Activated T-helper 2 cell treated with anti-CD3 and anti-CD28 coated beads, Interferon-gamma antibody, Interleukin-2, Interleukin-4, amounts not matched to agents 10 μg/mL and 5 μg/mL and 100 μg/mL, durations not matched to agents 14 hours and 24 hours and 36 hours (primary cell): Measurements from ENCODE around the gene ACTN3. TPM values are rescaled to one million over a fixed set of nuclear protein-coding genes. Genes with fewer than 3 reads are reported as not detected.
A peak's percentile ranks its signal among the peaks of the same experiment; 100 is the strongest.

ENCODE experiments used
- DNase-seq: peaks from one replicate; pipeline ENCODE4 v3.0.0; 2021; ENCODE audit warnings: low spot score
- H3K27ac Mint-ChIP-seq: one replicate; pipeline ENCODE4 v1.8.0; 2021; ENCODE audit warnings: mixed read lengths
- H3K27me3 Mint-ChIP-seq: one replicate; pipeline ENCODE4 v1.8.0; 2021; ENCODE audit warnings: low read depth, mixed read lengths
- H3K36me3 Mint-ChIP-seq: one replicate; pipeline ENCODE4 v1.8.0; 2021; ENCODE audit warnings: low read depth, mixed read lengths
- H3K4me1 Mint-ChIP-seq: one replicate; pipeline ENCODE4 v1.8.0; 2021; ENCODE audit warnings: low read depth, mixed read lengths
- H3K4me3 Mint-ChIP-seq: one replicate; pipeline ENCODE4 v1.8.0; 2021; ENCODE audit warnings: low read depth, mild to moderate bottlenecking, moderate library complexity, mixed read lengths
- H3K9me3 Mint-ChIP-seq: one replicate; pipeline ENCODE4 v1.8.0; 2021; ENCODE audit warnings: mixed read lengths
- intact Hi-C: fragments of 100-400 bp; cut with micrococcal nuclease; formaldehyde crosslinking; loops from one replicate; pipeline ENCODE4 v1.15.1; 2023
- total RNA-seq: library from RNA; stranded (reverse); gene quantifications from 2 replicates; pipeline ENCODE4 v1.2.3, GENCODE V29; 2022

The ACTN3 gene
- total RNA-seq, 1 donor from 2014 or later, result 0.14 TPM

DNA sequence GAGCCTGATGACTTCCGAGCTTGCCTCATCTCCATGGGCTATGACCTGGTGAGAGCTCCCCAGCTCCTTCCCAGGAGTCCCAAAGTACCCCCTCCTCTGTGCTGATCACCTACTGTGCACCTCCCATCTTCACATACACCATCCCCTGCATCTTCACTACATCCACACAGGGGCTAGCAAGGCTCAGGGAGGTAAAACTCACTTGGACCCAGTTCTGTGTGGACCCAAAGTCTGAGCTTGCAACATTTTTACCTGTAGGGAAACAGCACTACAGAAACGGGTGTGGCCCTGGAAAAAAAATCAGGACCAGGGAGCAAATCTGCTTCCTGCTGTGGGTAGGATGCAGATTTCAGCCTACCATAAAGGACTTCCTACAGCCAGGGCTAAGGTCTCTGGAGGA lies 15.6 kb downstream of the ACTN3 start:
- Mint-ChIP-seq H3K4me3 (no peak overlapping the region), H3K9me3 (no peaks in the 10 kb centered on the region), H3K27ac (no peak overlapping the region)

DNA sequence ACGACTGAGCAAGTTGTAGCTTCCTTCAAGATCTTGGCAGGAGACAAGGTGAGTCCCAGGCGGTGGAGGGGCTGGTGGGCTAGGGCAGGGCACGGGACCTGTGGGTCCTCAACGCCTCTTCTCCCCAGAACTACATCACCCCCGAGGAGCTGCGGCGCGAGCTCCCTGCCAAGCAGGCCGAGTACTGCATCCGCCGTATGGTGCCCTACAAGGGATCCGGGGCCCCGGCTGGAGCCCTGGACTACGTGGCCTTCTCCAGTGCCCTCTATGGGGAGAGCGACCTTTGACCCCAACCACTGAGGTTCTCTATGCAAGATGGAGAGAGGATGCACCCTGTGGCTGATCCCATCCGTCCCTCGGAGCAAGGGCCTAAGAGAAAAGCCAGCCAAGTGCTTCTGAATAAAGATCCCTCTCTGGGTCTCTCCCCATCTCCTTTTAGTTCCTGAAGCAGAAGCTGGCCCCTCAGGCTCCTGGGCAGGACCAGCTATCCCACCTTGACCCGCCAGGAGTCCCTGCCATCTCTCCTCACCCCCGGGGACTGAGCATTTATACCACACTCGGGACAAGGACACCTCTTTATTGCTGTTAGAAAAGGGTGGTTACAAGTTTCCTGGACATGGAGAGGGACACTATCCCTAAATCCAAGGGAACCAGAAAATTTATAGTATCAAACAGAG lies 16.3 kb downstream of the ACTN3 start:
- no peaks in the 10 kb centered on the region for H3K4me1 Mint-ChIP-seq
- H3K4me3 Mint-ChIP-seq, result no peak overlapping the region
- intact Hi-C loops, result loop anchor here (10.0 kb wide), 1 partner anchor 272 kb away; no protein-coding TSS in a partner anchor
- DNase-seq, result no peak
- no peak overlapping the region for H3K27ac Mint-ChIP-seq
- H3K27me3 Mint-ChIP-seq, result peaks cover 15% of the 10 kb centered on the region
- no peaks in the 10 kb centered on the region for H3K36me3 Mint-ChIP-seq
- H3K9me3 Mint-ChIP-seq, result no peaks in the 10 kb centered on the region

More for the DNA sequence above, 15.6 kb downstream of the ACTN3 start:
- no peak for DNase-seq
- intact Hi-C loops, result loop anchor here (10.0 kb wide), 1 partner anchor 273 kb away; no protein-coding TSS in a partner anchor
- Mint-ChIP-seq H3K36me3 (no peaks in the 10 kb centered on the region), H3K4me1 (no peaks in the 10 kb centered on the region), H3K27me3 (peaks cover 13% of the 10 kb centered on the region)

DNA sequence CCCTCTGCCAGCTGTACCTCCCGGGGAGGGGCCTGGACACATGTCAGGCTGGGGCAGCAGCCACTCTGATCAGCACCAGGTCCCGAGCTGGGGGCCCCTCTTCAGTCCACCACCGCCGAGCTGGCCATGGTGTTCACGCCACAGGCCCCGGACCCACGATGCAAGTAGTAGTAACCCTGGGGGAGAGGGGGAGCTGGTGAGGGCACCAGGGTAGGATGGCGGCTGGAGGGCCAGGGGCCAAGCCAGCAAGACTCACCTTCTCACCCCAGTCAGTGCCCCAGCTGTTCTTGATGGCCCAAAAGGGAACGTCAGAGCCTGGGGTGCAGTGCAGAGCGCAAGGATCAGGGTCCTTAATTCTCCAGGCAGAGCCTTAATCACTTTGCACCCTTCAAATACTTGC lies 17.1 kb downstream of the ACTN3 start:
- Mint-ChIP-seq H3K27ac (no peak overlapping the region), H3K27me3 (peaks cover 16% of the 10 kb centered on the region), H3K9me3 (no peaks in the 10 kb centered on the region), H3K36me3 (no peaks in the 10 kb centered on the region), H3K4me1 (peaks cover 2% of the 10 kb centered on the region), H3K4me3 (no peak overlapping the region)
- intact Hi-C loops, result loop anchor here (10.0 kb wide), 1 partner anchor 271 kb away; no protein-coding TSS in a partner anchor
- DNase-seq, result no peak

DNA sequence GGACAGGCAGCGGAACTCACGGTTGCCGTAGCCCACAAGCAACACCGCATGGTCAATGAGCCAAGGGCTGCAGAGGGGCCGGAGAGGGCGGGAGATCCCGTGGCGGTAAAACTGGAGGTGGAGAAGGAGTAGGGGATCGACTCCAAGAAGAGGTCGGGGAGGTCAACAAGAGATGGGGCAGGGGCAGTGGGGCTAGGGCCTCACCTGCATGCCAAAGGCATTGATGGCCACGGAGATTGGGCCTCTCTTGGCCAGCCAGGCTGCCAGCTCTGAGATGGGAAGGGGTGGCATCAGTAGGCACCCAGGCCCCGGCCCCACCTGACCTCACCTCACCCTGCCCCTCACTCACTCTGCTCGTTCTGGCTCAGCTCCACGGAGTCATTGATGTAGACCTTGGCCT lies 17.8 kb downstream of the ACTN3 start:
- Mint-ChIP-seq H3K27ac (no peak overlapping the region), H3K4me3 (no peak overlapping the region), H3K36me3 (no peaks in the 10 kb centered on the region), H3K4me1 (peaks cover 2% of the 10 kb centered on the region), H3K9me3 (no peaks in the 10 kb centered on the region), H3K27me3 (peaks cover 15% of the 10 kb centered on the region)
- intact Hi-C loops, result loop anchor here (10.0 kb wide), 1 partner anchor 270 kb away; no protein-coding TSS in a partner anchor
- DNase-seq, result no peak

DNA sequence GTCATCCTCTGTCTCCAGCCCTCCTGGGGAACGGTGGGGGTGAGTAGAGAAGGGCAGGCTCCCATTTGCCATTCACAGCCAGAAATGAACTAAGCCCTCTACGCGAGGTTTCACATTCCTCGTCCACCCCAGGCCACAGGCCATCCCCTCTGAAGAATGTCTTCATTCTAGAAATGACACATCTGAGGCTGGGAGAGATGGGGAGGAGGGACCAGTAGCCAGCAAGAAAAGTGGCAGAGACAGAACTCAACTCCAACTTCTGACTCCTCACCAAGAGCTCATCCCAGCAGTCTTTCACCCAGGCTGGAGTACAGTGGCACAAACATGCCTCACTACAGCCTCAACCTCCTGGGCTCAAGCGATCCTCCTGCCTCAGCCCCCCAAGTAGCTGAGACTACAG lies 18.3 kb downstream of the ACTN3 start:
- Mint-ChIP-seq H3K27ac (no peak overlapping the region), H3K9me3 (no peaks in the 10 kb centered on the region), H3K27me3 (peaks cover 16% of the 10 kb centered on the region), H3K4me1 (peaks cover 2% of the 10 kb centered on the region), H3K4me3 (no peak overlapping the region), H3K36me3 (no peaks in the 10 kb centered on the region)
- intact Hi-C loops, result loop anchor here (10.0 kb wide), 1 partner anchor 270 kb away; no protein-coding TSS in a partner anchor
- no peak for DNase-seq

DNA sequence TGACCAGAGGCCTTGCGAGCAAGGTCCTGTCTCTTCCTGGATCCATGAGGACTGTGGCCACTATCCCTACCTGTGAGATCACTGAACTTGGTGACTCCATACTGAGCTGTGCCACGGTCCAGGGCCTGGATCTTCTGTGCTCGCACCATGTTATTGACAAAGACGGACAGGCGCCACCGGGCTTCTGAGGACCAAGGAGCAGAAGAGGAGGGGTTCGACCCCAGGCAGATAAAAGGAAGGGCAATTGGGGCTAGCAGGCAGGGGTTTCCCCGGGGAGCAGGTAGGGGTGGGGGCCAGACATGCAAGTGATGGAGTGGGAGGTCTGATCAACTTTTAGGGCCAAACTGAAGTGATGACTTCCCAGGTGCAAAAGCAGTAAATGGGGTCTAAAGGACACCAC lies 19.5 kb downstream of the ACTN3 start:
- H3K27ac Mint-ChIP-seq, result no peak overlapping the region
- intact Hi-C loops, result loop anchor here (10.0 kb wide), 1 partner anchor 269 kb away; no protein-coding TSS in a partner anchor
- H3K27me3 Mint-ChIP-seq, result peaks cover 23% of the 10 kb centered on the region
- peaks cover 2% of the 10 kb centered on the region for H3K4me1 Mint-ChIP-seq
- no peak overlapping the region for H3K4me3 Mint-ChIP-seq
- H3K36me3 Mint-ChIP-seq, result no peaks in the 10 kb centered on the region
- H3K9me3 Mint-ChIP-seq, result no peaks in the 10 kb centered on the region
- DNase-seq, result no peak

DNA sequence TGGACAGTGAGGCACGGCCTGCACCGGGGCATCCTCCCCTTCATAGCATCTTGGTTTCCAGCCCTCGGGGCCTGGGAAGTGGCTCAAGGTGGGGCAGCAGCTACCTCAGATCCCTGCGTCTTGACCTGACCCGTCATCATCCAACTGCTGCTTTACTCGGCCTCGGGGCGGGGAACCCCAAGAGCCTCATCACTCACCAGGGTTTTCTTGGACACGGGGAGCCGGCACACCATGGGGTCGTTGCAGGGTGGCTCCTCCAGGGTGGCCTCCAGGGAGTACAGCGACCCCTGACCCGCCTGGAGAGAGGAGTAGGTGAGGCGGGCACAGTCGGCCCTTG lies 21.1 kb downstream of the ACTN3 start:
- no peaks in the 10 kb centered on the region for H3K9me3 Mint-ChIP-seq
- H3K4me1 Mint-ChIP-seq, result peaks cover 2% of the 10 kb centered on the region
- intact Hi-C loops, result loop anchor here (10.0 kb wide), 1 partner anchor 267 kb away; no protein-coding TSS in a partner anchor
- no peaks in the 10 kb centered on the region for H3K36me3 Mint-ChIP-seq
- H3K27me3 Mint-ChIP-seq, result peaks cover 23% of the 10 kb centered on the region
- DNase-seq, result no peak
- no peak overlapping the region for H3K27ac Mint-ChIP-seq
- peak overlapping the region; percentile 61 for H3K4me3 Mint-ChIP-seq

DNA sequence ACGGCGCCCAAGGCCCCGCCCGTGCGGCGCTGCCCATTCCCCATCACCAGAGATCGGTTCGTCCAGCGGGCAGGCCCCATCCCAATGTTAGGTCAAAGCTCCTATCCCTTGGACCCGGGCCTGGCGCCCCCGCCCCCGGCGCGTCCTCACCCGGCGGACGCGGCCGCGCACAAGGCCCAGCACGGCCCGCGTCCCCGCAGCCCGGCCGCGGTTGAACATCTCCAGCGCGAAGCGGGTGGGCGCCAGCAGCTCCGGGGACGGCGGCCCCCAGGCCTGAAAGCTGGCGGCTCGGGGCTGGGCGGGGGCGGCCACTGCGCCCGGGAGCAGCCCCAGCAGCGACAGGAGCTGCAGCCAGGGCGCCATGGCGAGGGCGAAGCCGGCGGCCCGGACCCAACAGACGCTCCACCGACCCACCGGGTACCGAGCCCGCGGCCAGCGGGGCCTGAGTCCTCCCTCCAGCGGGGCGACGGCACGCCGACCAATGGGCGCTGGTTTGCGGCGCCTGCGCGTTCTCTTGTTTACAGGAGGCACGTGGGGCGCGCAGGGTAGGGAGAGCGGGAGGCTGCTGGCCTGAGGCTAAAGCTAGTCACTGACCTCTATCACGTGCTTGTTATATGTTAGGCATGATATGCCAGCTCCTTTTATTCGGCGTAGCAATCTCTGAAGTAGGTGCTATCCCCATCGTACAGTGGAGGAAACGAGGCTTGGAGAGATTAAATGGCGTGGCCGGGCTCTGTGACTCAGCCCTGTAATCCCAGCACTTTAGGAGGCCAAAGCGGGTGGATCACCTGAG lies 21.6 kb downstream of the ACTN3 start, which contains the start of gene CTSF:
CTSF (minus strand) TSS at position 483 of the 793 bp plus-strand sequence; CDS start at position 363, 120 bp downstream.
- Mint-ChIP-seq H3K4me3 (peak within 1 kb of the TSS; percentile 61), H3K9me3 (no peaks in the 10 kb centered on the region), H3K36me3 (no peaks in the 10 kb centered on the region), H3K27ac (no peak within 1 kb of the TSS), H3K4me1 (peaks cover 2% of the 10 kb centered on the region), H3K27me3 (peaks cover 23% of the 10 kb centered on the region)
- DNase-seq, result peak; percentile 58
- intact Hi-C loops, result loop anchor here (10.0 kb wide), 1 partner anchor 266 kb away; no protein-coding TSS in a partner anchor

DNA sequence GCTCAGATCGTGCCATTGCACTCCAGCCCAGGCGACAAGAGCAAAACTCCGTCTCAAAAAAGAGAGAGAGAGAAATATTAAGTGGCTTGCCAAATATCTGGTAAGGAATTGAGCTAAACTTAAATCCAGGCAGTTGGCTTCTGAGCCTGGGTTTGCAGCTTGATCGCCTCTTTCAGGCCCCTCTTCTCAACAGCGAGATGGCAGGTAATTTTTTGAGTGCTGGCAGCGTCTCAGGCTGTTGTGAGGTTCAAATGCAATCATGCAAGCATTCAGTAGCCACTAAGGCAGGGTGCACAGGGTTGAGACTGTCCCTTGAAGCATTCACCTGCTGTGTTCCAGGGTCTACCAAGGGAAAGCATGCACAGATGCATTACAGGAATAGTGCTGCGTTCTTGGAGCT lies 22.4 kb downstream of the ACTN3 start:
- intact Hi-C loops, result loop anchor here (10.0 kb wide), 1 partner anchor 266 kb away; no protein-coding TSS in a partner anchor
- no peak overlapping the region for H3K27ac Mint-ChIP-seq
- H3K4me3 Mint-ChIP-seq, result no peak overlapping the region
- peaks cover 29% of the 10 kb centered on the region for H3K27me3 Mint-ChIP-seq
- H3K4me1 Mint-ChIP-seq, result peaks cover 2% of the 10 kb centered on the region
- no peaks in the 10 kb centered on the region for H3K9me3 Mint-ChIP-seq
- H3K36me3 Mint-ChIP-seq, result no peaks in the 10 kb centered on the region
- DNase-seq, result no peak

DNA sequence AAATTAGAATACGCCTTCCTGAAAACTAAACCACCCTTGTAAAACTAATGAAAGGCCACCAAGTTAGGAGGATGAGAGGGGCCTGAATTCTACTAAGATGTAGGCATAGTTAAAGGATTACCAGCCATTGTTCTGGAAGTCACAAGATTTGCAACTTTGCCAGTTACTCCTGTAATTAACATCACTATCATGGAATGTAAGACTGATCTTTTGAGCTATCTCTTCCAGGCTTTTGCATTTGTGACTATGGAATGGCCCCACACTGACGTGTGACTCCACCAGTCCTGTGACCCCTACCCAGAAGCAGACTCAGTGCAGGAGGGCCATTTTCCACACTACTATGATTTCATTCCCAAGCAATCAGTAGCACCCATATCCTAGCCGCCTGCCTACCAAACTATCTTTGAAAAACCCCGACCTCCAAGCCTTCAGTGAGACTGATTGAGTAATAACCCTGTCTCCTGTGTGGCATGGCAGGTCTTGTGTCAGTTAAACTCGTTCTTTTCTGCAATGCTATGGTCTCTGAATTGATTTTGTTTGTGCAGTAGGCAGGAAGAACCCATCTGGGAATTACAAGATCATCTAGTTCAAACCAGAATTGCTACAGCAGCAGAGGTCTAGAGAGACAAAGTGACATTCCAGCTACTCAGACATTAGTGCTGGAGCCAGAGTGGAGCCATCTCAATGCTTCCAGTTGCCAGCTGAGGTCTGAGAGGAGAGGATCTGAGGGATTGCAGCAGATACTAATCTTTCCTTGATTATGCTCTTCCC lies 23.6 kb downstream of the ACTN3 start:
- Mint-ChIP-seq H3K36me3 (no peaks in the 10 kb centered on the region), H3K27ac (no peak overlapping the region), H3K4me1 (peaks cover 2% of the 10 kb centered on the region), H3K9me3 (no peaks in the 10 kb centered on the region), H3K4me3 (peak overlapping the region; percentile 7), H3K27me3 (peaks cover 30% of the 10 kb centered on the region)
- DNase-seq, result no peak
- intact Hi-C loops, result no loop called here

DNA sequence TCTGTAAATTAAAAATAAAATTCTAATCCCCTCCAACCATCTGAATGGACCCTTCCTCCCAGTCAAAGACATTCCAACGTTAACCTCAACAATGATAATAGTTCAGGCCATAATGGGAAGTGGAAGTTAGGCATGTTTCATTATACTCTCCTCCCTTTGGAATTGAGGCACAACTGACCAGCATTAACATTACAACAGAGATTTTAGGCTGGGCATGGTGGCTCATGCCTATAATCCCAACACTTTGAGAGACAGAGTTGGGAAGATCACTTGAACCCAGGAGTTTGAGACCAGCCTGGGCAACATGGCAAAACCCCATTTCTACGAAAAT lies 24.1 kb downstream of the ACTN3 start:
- no peak overlapping the region for H3K27ac Mint-ChIP-seq

DNA sequence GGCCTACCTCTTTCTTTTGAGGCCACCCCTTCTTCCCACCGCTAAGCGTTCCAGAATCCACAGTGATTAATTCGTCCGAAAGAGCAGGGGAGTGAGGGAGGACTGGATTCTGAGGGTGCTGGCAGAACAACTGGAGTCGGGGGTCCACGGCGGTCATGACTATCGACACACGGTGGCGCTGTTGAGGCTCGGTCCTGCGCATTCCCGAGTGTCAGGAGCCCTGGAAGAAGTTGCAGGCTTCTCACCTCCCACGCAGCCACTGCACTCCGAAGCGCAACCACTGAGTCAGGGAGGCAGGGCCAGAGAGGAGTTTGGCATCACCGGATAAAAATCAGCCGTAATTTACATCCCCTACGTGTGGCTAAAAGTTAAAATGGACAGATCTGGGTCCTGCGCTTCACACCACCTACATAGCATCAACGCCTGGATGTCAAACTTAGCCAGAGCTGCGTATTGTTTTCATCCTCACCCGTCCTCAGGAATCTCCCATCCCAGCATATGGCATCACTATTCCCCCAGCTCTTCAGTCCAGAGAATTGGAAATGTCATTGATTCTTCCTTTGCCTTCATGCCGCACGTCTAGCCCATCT lies 32.4 kb downstream of the ACTN3 start:
- intact Hi-C loops, result loop anchor here (1.0 to 5.0 kb wide), 2 partner anchors 38 to 99 kb away; partner anchors contain the start of gene RBM14

More for the DNA sequence above, 24.1 kb downstream of the ACTN3 start:
- Mint-ChIP-seq H3K9me3 (no peaks in the 10 kb centered on the region), H3K4me3 (no peak overlapping the region), H3K4me1 (peaks cover 2% of the 10 kb centered on the region), H3K27me3 (peaks cover 30% of the 10 kb centered on the region), H3K36me3 (no peaks in the 10 kb centered on the region)
- intact Hi-C loops, result no loop called here
- no peak for DNase-seq

More for the DNA sequence above, 32.4 kb downstream of the ACTN3 start:
- Mint-ChIP-seq H3K36me3 (no peaks in the 10 kb centered on the region), H3K4me1 (peaks cover 13% of the 10 kb centered on the region), H3K4me3 (no peak overlapping the region), H3K9me3 (peaks cover 6% of the 10 kb centered on the region), H3K27ac (no peak overlapping the region), H3K27me3 (peaks cover 9% of the 10 kb centered on the region)
- DNase-seq, result peak; percentile 58
